ENCODE measurements around the gene KIF23.

KIF23 gene

GRCh38 chr15:69490356-69491037 lies 76.3 kb downstream of the KIF23 start:
- H3K4me3 ChIP-seq (replicated peaks; ENCODE audit: low read depth, low read length) = no peak overlapping the region
- no peak for TF ChIP-seq CTCF (IDR thresholded peaks at IDR 0.05; ENCODE audit: insufficient read depth, low read length, poor library complexity, severe bottlenecking)
- no peaks in the 10 kb centered on the region for H3K36me3 ChIP-seq (ENCODE audit: control insufficient read depth, insufficient read depth, low read length)
- no peaks in the 10 kb centered on the region; the same call in 1 of the 2 replicates for H3K27me3 ChIP-seq (replicated peaks; ENCODE audit: control insufficient read depth, insufficient read depth, low read length)
- no peak for DNase-seq (ENCODE audit: extremely low read depth, insufficient read length)

DNA sequence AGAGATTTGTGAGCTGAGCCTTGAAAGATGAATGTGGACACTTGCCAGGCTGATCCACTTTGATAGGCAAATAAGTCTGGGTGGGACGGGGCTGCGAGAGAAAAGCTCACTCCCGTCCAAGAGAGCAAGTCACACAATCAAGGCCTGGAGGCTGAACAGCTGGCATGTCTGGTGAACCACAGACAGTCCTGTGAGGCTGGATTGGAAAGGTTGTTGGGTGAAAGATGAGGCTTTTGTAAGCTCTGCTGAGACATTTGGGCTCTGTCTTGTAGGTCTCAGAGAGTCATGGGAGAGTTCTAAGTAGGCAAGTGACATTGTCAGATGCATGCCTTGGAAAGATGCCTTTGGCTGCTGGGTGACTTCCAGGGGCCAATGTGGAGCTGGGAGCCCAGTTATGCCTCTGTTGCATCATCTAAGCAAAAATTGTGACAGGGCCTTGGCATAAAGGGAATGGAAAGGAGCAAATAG lies 76.9 kb downstream of the KIF23 start:
- no peak for TF ChIP-seq CTCF (IDR thresholded peaks at IDR 0.05; ENCODE audit: insufficient read depth, low read length, poor library complexity, severe bottlenecking)
- DNase-seq (ENCODE audit: extremely low read depth, insufficient read length) = no peak
- Histone ChIP-seq H3K4me3 (replicated peaks; ENCODE audit: low read depth, low read length) (no peak overlapping the region), H3K27me3 (replicated peaks; ENCODE audit: control insufficient read depth, insufficient read depth, low read length) (no peaks in the 10 kb centered on the region; the same call in 1 of the 2 replicates), H3K36me3 (ENCODE audit: control insufficient read depth, insufficient read depth, low read length) (no peaks in the 10 kb centered on the region)

- no peak for TF ChIP-seq CTCF (IDR thresholded peaks at IDR 0.05; ENCODE audit: insufficient read depth, low read length, poor library complexity, severe bottlenecking)
- Histone ChIP-seq H3K4me3 (replicated peaks; ENCODE audit: low read depth, low read length) (no peak overlapping the region), H3K27me3 (replicated peaks; ENCODE audit: control insufficient read depth, insufficient read depth, low read length) (no peaks in the 10 kb centered on the region; the same call in 1 of the 2 replicates), H3K36me3 (ENCODE audit: control insufficient read depth, insufficient read depth, low read length) (no peaks in the 10 kb centered on the region)
- DNase-seq (ENCODE audit: extremely low read depth, insufficient read length) = no peak
Observed at GRCh38 chr15:69493406-69493805, 79.3 kb downstream of the KIF23 start.

GRCh38 chr15:69496001-69496400 lies 81.9 kb downstream of the KIF23 start:
- Histone ChIP-seq H3K36me3 (ENCODE audit: control insufficient read depth, insufficient read depth, low read length) (no peaks in the 10 kb centered on the region), H3K4me3 (replicated peaks; ENCODE audit: low read depth, low read length) (no peak overlapping the region), H3K27me3 (replicated peaks; ENCODE audit: control insufficient read depth, insufficient read depth, low read length) (peaks cover 2% of the 10 kb centered on the region; the same call in 1 of the 2 replicates)
- no peak for TF ChIP-seq CTCF (IDR thresholded peaks at IDR 0.05; ENCODE audit: insufficient read depth, low read length, poor library complexity, severe bottlenecking)
- no peak for DNase-seq (ENCODE audit: extremely low read depth, insufficient read length)

DNA sequence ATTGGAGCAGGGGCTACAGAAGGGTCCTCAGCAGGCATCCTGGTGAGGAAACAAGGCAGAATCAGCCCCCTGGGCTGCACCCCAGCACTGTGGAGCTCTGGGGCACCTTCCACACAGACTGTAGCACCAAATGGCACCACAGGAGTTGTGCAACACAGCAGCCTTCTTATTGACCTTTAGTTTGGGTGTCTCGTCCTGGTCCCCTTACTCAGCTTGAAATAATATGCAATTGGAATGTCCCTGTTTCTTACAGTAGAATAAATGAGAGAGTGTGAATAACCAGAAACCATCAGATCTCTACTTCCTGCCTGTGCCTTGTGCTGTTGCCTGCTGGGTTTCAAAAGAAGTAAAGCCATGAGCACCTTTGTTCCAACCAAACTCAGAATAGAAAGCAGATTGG lies 82.9 kb downstream of the KIF23 start:
- H3K4me3 ChIP-seq (replicated peaks; ENCODE audit: low read depth, low read length) = no peak overlapping the region
- 0 out of 2 replicates have a peak, but pooled peaks cover 2% of the 10 kb centered on the region for H3K27me3 ChIP-seq (replicated peaks; ENCODE audit: control insufficient read depth, insufficient read depth, low read length)
- no peaks in the 10 kb centered on the region for H3K36me3 ChIP-seq (ENCODE audit: control insufficient read depth, insufficient read depth, low read length)
- TF ChIP-seq CTCF (IDR thresholded peaks at IDR 0.05; ENCODE audit: insufficient read depth, low read length, poor library complexity, severe bottlenecking) = no peak
- no peak for DNase-seq (ENCODE audit: extremely low read depth, insufficient read length)
